HEK293 (cell line): ENCODE measurements around the gene TTC9C.

Source experiments
- CTCF ChIA-PET: fragments of 350-600 bp; formaldehyde crosslinking; extraction: SDS; loops from one replicate; lab custom pipeline; 2021; ENCODE audit warnings: antibody characterized with exemption; lab: Yijun Ruan, JAX
- POLR2A ChIA-PET: fragments of 300-600 bp; formaldehyde crosslinking; extraction: SDS; loops from one replicate; lab custom pipeline; 2020; ENCODE audit warnings: antibody characterized with exemption, inconsistent platforms; lab: Yijun Ruan, JAX
- H3K27ac ChIP-seq: fragments of 200-500 bp; sonication (Bioruptor generic); 2 replicates; pipeline ENCODE4 v1.5.1; 2014; ENCODE audit warnings: low read depth, low read length, control low read depth, inconsistent platforms; ENCODE audit errors: extremely low read depth
- H3K36me3 ChIP-seq, 2 experiments: fragments of 200-500 bp in 1 of 2; sonication (Bioruptor generic) in 1 of 2; 1 replicate in 1 of 2; 2 replicates in 1 of 2; pipeline ENCODE4 v1.5.1; 2014 to 2017; ENCODE audit warnings: inconsistent platforms in 2 of 2, low read length in 2 of 2; ENCODE audit not compliant: control insufficient read depth in 2 of 2, insufficient read depth in 1 of 2
- H3K4me1 ChIP-seq: fragments of 200-500 bp; sonication (Bioruptor generic); 2 replicates; pipeline ENCODE4 v1.5.1; 2014; ENCODE audit warnings: mild to moderate bottlenecking, low read length, inconsistent platforms; ENCODE audit not compliant: control insufficient read depth, insufficient read depth
- H3K4me3 ChIP-seq: 2 replicates; pipeline ENCODE4 v1.5.1; 2011; ENCODE audit warnings: low read depth, mild to moderate bottlenecking, control low read depth, low read length, moderate library complexity
- H3K9me3 ChIP-seq: fragments of 200-500 bp; sonication (Bioruptor generic); 2 replicates; pipeline ENCODE4 v1.5.1; 2014; ENCODE audit warnings: low read depth, low read length, inconsistent platforms; ENCODE audit not compliant: control insufficient read depth, insufficient read depth
- HOXA7 ChIP-seq: sonication (generic); formaldehyde crosslinking; IDR thresholded peaks from 2 replicates; pipeline ENCODE4 v1.8.1; 2022; ENCODE audit warnings: missing genetic modification reagents, borderline replicate concordance
- SP2 ChIP-seq: fragments of 450-650 bp; formaldehyde crosslinking; IDR thresholded peaks from 2 replicates; pipeline ENCODE4 v1.5.1; 2016; ENCODE audit warnings: missing biosample characterization, missing genetic modification characterization
- SP3 ChIP-seq: fragments of 450-650 bp; formaldehyde crosslinking; IDR thresholded peaks from 2 replicates; pipeline ENCODE4 v1.5.1; 2016; ENCODE audit warnings: missing biosample characterization, missing genetic modification characterization
- ZBTB20 ChIP-seq: fragments of 450-650 bp; formaldehyde crosslinking; IDR thresholded peaks from 2 replicates; pipeline ENCODE4 v1.5.1; 2016; ENCODE audit warnings: missing biosample characterization, missing genetic modification characterization
- ZBTB21 ChIP-seq: fragments of 450-650 bp; formaldehyde crosslinking; IDR thresholded peaks from 2 replicates; pipeline ENCODE4 v1.5.1; 2017; ENCODE audit warnings: missing biosample characterization, missing genetic modification characterization
- ZIC2 ChIP-seq: fragments of 450-650 bp; formaldehyde crosslinking; IDR thresholded peaks from 2 replicates; pipeline ENCODE4 v1.5.1; 2016; ENCODE audit warnings: missing biosample characterization, missing genetic modification characterization
- ZNF146 ChIP-seq: fragments of 450-650 bp; formaldehyde crosslinking; IDR thresholded peaks from 2 replicates; pipeline ENCODE4 v1.5.1; 2016; ENCODE audit warnings: missing biosample characterization, missing genetic modification characterization
- ZNF335 ChIP-seq: fragments of 450-650 bp; formaldehyde crosslinking; conservative IDR thresholded peaks from 2 replicates; pipeline ENCODE4 v1.5.1; 2016; ENCODE audit warnings: missing biosample characterization, missing genetic modification characterization
- ZNF530 ChIP-seq: fragments of 450-650 bp; formaldehyde crosslinking; IDR thresholded peaks from 2 replicates; pipeline ENCODE4 v1.5.1; 2016; ENCODE audit warnings: low read depth, missing biosample characterization, missing genetic modification characterization
- TF ChIP-seq, protein P1 (sequence below): fragments of 450-650 bp; formaldehyde crosslinking; IDR thresholded peaks from 2 replicates; pipeline ENCODE4 v1.5.1; 2016; ENCODE audit warnings: missing biosample characterization, missing genetic modification characterization
- TF ChIP-seq, protein P2 (sequence below): fragments of 450-650 bp; formaldehyde crosslinking; IDR thresholded peaks from 2 replicates; pipeline ENCODE4 v1.5.1; 2016; ENCODE audit warnings: missing biosample characterization, missing genetic modification characterization
- TF ChIP-seq, protein P3 (sequence below): fragments of 450-650 bp; formaldehyde crosslinking; IDR thresholded peaks from 2 replicates; pipeline ENCODE4 v1.5.1; 2017; ENCODE audit warnings: missing biosample characterization, missing genetic modification characterization
- TF ChIP-seq, protein P4 (sequence below): fragments of 450-650 bp; formaldehyde crosslinking; conservative IDR thresholded peaks from 2 replicates; pipeline ENCODE4 v1.5.1; 2016; ENCODE audit warnings: low read depth, missing biosample characterization, missing genetic modification characterization
- TF ChIP-seq, protein P5 (sequence below): fragments of 450-650 bp; formaldehyde crosslinking; IDR thresholded peaks from 2 replicates; pipeline ENCODE4 v1.5.1; 2016; ENCODE audit warnings: missing biosample characterization, missing genetic modification characterization

TTC9C gene

DNA sequence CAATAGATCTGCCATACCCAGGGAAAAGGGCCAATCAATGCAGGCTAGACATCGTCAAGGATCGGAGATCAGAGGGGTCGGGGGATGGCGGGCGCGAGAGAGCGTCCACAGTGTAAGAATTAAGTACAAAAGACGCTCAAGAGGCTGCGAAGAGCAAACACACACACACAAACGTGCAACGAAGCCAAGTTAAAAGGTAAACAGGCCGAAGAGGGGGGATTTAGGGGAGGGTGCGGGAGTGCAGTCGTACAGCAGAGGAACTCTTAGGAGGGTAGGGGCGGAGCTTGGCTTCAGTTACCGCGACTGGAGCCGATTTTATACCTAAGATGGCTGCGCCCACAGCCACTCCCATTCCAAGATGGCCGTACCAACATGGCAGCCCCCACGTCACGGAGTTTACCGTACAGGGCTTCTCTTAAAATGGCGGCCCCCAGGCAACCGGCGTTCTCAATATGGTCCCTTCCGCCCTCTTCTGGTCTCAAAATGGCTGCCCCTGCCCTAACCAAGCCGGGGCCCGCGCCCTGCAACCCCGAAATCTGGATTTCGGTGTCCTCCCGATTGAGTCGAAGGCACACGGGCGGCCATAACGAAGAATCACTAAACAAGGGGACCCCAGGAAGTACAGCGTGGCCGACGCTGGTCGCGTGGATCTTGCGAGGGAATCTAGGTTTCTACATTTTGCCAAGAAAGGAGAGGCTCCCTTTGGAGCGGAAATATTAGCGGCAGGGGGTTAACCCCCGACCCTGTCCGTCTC is 18.9 kb upstream of the TTC9C start (continued):
- TF ChIP-seq, protein P1, sequence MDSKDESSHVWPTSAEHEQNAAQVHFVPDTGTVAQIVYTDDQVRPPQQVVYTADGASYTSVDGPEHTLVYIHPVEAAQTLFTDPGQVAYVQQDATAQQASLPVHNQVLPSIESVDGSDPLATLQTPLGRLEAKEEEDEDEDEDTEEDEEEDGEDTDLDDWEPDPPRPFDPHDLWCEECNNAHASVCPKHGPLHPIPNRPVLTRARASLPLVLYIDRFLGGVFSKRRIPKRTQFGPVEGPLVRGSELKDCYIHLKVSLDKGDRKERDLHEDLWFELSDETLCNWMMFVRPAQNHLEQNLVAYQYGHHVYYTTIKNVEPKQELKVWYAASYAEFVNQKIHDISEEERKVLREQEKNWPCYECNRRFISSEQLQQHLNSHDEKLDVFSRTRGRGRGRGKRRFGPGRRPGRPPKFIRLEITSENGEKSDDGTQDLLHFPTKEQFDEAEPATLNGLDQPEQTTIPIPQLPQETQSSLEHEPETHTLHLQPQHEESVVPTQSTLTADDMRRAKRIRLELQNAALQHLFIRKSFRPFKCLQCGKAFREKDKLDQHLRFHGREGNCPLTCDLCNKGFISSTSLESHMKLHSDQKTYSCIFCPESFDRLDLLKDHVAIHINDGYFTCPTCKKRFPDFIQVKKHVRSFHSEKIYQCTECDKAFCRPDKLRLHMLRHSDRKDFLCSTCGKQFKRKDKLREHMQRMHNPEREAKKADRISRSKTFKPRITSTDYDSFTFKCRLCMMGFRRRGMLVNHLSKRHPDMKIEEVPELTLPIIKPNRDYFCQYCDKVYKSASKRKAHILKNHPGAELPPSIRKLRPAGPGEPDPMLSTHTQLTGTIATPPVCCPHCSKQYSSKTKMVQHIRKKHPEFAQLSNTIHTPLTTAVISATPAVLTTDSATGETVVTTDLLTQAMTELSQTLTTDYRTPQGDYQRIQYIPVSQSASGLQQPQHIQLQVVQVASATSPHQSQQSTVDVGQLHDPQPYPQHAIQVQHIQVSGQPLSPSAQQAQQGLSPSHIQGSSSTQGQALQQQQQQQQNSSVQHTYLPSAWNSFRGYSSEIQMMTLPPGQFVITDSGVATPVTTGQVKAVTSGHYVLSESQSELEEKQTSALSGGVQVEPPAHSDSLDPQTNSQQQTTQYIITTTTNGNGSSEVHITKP (tag by site-specific recombination) = peak; percentile 49
- TF ChIP-seq, protein P2, sequence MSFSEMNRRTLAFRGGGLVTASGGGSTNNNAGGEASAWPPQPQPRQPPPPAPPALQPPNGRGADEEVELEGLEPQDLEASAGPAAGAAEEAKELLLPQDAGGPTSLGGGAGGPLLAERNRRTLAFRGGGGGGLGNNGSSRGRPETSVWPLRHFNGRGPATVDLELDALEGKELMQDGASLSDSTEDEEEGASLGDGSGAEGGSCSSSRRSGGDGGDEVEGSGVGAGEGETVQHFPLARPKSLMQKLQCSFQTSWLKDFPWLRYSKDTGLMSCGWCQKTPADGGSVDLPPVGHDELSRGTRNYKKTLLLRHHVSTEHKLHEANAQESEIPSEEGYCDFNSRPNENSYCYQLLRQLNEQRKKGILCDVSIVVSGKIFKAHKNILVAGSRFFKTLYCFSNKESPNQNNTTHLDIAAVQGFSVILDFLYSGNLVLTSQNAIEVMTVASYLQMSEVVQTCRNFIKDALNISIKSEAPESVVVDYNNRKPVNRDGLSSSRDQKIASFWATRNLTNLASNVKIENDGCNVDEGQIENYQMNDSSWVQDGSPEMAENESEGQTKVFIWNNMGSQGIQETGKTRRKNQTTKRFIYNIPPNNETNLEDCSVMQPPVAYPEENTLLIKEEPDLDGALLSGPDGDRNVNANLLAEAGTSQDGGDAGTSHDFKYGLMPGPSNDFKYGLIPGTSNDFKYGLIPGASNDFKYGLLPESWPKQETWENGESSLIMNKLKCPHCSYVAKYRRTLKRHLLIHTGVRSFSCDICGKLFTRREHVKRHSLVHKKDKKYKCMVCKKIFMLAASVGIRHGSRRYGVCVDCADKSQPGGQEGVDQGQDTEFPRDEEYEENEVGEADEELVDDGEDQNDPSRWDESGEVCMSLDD (tag by site-specific recombination) = peak; percentile 49
- TF ChIP-seq, protein P3, sequence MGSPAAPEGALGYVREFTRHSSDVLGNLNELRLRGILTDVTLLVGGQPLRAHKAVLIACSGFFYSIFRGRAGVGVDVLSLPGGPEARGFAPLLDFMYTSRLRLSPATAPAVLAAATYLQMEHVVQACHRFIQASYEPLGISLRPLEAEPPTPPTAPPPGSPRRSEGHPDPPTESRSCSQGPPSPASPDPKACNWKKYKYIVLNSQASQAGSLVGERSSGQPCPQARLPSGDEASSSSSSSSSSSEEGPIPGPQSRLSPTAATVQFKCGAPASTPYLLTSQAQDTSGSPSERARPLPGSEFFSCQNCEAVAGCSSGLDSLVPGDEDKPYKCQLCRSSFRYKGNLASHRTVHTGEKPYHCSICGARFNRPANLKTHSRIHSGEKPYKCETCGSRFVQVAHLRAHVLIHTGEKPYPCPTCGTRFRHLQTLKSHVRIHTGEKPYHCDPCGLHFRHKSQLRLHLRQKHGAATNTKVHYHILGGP (tag by site-specific recombination) = no peak
- TF ChIP-seq SP3 (tag by site-specific recombination) (peak; percentile 71), ZIC2 (tag by site-specific recombination) (peak; percentile 11; the same call in 1 of the 2 replicates), SP2 (tag by site-specific recombination) (0 out of 2 replicates have a peak, but pooled peaks have one; percentile 10)
- TF ChIP-seq, protein P4, sequence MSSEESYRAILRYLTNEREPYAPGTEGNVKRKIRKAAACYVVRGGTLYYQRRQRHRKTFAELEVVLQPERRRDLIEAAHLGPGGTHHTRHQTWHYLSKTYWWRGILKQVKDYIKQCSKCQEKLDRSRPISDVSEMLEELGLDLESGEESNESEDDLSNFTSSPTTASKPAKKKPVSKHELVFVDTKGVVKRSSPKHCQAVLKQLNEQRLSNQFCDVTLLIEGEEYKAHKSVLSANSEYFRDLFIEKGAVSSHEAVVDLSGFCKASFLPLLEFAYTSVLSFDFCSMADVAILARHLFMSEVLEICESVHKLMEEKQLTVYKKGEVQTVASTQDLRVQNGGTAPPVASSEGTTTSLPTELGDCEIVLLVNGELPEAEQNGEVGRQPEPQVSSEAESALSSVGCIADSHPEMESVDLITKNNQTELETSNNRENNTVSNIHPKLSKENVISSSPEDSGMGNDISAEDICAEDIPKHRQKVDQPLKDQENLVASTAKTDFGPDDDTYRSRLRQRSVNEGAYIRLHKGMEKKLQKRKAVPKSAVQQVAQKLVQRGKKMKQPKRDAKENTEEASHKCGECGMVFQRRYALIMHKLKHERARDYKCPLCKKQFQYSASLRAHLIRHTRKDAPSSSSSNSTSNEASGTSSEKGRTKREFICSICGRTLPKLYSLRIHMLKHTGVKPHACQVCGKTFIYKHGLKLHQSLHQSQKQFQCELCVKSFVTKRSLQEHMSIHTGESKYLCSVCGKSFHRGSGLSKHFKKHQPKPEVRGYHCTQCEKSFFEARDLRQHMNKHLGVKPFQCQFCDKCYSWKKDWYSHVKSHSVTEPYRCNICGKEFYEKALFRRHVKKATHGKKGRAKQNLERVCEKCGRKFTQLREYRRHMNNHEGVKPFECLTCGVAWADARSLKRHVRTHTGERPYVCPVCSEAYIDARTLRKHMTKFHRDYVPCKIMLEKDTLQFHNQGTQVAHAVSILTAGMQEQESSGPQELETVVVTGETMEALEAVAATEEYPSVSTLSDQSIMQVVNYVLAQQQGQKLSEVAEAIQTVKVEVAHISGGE (tag by site-specific recombination) = peak; percentile 91

DNA sequence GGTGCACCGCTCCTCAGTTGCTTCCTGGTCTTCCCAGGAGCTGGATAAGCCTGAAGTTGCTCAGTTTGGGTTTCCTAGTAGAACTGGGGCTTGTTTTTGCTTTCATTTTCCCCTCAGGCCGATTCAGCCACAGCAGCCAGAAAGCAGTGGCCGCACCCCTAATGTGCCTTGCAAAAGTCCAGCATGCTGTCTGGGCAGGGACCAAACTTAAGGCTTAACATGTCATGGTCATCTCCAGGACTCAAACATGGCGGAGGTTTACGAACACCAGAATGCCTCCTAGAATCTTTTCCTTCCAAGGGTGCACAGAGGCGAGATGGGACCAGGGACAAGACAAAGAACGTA is 18.3 kb upstream of the TTC9C start:
- no peak for TF ChIP-seq ZNF530
- no peak for TF ChIP-seq ZNF146
- TF ChIP-seq HOXA7 (CRISPR knock-in tag) = no peak
- TF ChIP-seq ZBTB21 = no peak
- peak; percentile 81; the same call in 1 of the 2 replicates for TF ChIP-seq ZBTB20 (tag by site-specific recombination)
- TF ChIP-seq ZNF335 (tag by site-specific recombination) = 0 out of 2 replicates have a peak, but pooled peaks have one; percentile 4
- TF ChIP-seq, protein P5, sequence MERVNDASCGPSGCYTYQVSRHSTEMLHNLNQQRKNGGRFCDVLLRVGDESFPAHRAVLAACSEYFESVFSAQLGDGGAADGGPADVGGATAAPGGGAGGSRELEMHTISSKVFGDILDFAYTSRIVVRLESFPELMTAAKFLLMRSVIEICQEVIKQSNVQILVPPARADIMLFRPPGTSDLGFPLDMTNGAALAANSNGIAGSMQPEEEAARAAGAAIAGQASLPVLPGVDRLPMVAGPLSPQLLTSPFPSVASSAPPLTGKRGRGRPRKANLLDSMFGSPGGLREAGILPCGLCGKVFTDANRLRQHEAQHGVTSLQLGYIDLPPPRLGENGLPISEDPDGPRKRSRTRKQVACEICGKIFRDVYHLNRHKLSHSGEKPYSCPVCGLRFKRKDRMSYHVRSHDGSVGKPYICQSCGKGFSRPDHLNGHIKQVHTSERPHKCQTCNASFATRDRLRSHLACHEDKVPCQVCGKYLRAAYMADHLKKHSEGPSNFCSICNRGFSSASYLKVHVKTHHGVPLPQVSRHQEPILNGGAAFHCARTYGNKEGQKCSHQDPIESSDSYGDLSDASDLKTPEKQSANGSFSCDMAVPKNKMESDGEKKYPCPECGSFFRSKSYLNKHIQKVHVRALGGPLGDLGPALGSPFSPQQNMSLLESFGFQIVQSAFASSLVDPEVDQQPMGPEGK (tag by site-specific recombination) = no peak
- TF ChIP-seq, all 188 proteins: peak for 2
- no peaks in the 10 kb centered on the region for H3K9me3 ChIP-seq
- CTCF ChIA-PET = interaction anchor here (1.1 kb wide), 2 partner anchors 16 to 77 kb away, joined by 3 read pairs; partner anchors contain the start of gene TMEM179B

More for the DNA sequence above, 18.3 kb upstream of the TTC9C start:
- POLR2A ChIA-PET = interaction anchor here (0.8 to 3.4 kb wide), 6 partner anchors 15 to 131 kb away, joined by 3 to 11 read pairs (median 4); partner anchors contain the start of genes LBHD1, POLR2G, TUT1 and UQCC3
- 0 out of 2 replicates have a peak overlapping the region, but pooled peaks have one; percentile 18 for H3K27ac ChIP-seq
- H3K36me3 ChIP-seq = peaks cover 0 to 93% of the 10 kb centered on the region in 2 experiments; a peak in 1 of 3 replicates
- H3K4me3 ChIP-seq = no peak overlapping the region
- H3K4me1 ChIP-seq = peaks cover 3% of the 10 kb centered on the region; the same call in 1 of the 2 replicates
